GM18951 (cell line): ENCODE measurements around the gene HMGCS2.
"Not testable (repeated sequence)": the region's sequence is repeated elsewhere in the genome, so short reads cannot be mapped to it uniquely, and the experiment has no call there.

ENCODE experiments used
- POLR2A ChIP-seq: IDR thresholded peaks from 4 replicates; pipeline ENCODE4 v1.6.1; 2011; ENCODE audit warnings: mild to moderate bottlenecking; ENCODE audit not compliant: insufficient read length, insufficient read depth; ENCODE audit errors: extremely low read depth
- in situ Hi-C: fragments of 300-500 bp; cut with MboI; formaldehyde crosslinking; loops from one replicate; pipeline ENCODE4 v1.12.0; 2022; ENCODE audit warnings: low sequenced_read_pairs, mixed read lengths, inconsistent platforms; ENCODE audit not compliant: unreplicated experiment

HMGCS2 gene

GRCh38 chr1:119725626-119726025, 43.1 kb downstream of the HMGCS2 start:
- no peak for TF ChIP-seq POLR2A
- in situ Hi-C loops, result no loop called here

DNA sequence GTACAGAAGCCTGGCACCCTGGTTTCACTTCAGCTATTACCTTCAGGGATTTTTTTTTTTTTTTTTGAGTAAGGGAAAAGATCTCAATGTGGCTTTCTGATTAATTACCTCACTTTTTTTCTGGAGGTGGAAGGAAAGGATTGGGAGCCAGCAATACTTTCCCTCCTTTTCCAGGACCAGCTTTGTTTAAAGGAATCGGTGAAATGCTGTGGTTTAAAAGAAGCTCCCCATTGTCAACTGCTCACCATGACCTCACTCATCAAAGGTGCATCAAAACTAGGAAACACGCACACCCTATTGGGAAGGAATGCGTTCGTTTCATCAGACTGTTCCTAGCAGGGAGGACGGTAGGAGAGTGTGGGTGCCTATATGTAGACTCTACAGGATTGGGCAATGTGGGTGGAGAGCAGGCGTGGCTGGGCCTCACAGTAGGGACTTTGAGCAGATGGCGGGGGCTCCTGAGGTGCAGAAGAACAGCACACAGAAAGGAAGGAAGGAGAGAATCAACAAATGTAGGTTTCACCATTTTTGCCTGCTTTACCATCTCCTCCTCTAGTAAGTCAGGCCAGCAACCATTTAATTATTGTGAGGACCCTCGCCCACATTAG, 44.0 kb downstream of the HMGCS2 start:
- no peak for TF ChIP-seq POLR2A
- in situ Hi-C loops, result no loop called here

- TF ChIP-seq POLR2A, result no peak
- in situ Hi-C loops, result no loop called here
These were observed 46.8 kb downstream of the HMGCS2 start for GRCh38 chr1:119721896-119722295.

- in situ Hi-C loops, result no loop called here
- no peak for TF ChIP-seq POLR2A
These were observed 47.8 kb downstream of the HMGCS2 start for GRCh38 chr1:119720866-119721440.

DNA sequence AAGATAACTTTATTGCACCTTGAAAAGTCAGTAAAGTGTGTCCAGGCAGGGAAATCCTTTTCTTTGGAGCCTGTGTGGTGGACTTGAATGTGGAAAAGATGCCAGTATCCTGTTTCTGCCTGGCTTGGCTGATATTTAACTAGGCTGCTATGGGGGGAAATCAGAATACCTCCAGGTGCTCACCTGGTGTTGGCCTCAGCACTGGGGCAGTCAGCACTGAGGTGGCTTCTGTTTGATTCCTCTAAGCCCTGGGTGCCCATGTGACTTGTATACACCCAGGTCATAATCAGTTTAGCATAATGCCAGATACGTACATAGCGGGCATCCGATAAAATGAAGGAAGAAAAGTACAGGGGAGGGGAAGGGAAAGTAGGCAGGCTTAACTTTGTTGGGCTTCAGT, 49.7 kb downstream of the HMGCS2 start:
- TF ChIP-seq POLR2A, result no peak
- in situ Hi-C loops, result no loop called here

DNA sequence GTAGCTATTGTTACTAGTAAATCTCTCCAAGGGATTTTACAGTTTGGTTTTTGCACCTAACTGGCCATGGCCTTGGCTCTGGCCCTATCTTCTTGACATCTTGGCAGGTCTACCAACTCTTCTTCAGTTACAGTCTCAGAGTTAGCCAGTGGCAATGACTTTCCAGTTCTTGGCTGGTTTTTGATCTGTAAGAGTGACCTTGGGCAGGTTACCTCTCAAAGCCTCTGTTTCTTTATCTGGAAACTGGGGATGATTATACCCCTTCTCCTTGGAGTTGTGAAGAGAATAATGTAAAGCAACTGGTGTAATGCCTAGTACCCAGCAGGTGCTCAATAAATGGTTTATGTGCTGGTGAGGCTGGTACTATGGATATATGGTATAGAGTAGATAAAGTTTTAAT, 50.3 kb downstream of the HMGCS2 start:
- in situ Hi-C loops, result no loop called here
- no peak for TF ChIP-seq POLR2A

DNA sequence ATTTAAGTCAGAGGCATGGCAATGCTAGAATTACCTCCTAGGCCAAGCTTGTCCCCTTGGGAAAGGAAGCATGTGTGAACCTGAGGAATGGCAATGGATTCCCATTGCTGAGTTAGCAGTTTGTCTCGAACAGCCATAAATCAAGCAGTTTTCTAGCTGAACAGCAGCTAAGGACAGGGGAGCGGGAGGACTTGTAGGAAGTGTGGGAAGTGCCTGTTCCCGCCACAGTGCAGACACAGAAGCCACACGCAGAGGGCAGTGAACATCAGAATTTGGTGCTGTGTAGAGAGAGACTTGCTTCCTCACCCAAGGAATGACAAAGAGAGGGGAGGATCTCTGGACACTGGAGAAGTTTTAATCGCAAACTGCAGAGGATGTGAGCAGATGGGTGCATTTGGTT, 53.2 kb downstream of the HMGCS2 start:
- in situ Hi-C loops, result no loop called here
- no peak for TF ChIP-seq POLR2A

DNA sequence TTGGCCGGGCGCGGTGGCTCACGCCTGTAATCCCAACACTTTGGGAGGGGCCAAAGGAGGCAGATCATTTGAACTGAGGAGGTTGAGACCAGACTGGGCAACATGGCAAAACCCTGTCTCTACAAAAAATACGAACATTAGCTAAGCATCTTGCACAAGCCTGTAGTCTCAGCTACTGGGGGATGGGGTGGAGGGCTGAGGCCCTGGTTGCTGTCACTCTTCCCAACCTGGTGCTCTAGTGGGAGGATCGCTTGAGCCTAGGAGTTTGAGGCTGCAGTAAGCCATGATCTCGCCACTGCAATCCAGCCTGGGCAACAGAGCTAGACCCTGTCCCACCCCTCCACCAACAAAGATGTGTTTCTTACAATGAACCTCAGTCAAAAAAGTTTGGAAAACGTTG, 54.1 kb downstream of the HMGCS2 start:
- TF ChIP-seq POLR2A, result no peak
- in situ Hi-C loops, result no loop called here

- in situ Hi-C loops, result no loop called here
These were observed 54.8 kb downstream of the HMGCS2 start for GRCh38 chr1:119713749-119714456.

GRCh38 chr1:119713039-119713748, 55.5 kb downstream of the HMGCS2 start:
- no peak for TF ChIP-seq POLR2A
- in situ Hi-C loops, result no loop called here

More at GRCh38 chr1:119713749-119714456, 54.8 kb downstream of the HMGCS2 start:
- no peak for TF ChIP-seq POLR2A

DNA sequence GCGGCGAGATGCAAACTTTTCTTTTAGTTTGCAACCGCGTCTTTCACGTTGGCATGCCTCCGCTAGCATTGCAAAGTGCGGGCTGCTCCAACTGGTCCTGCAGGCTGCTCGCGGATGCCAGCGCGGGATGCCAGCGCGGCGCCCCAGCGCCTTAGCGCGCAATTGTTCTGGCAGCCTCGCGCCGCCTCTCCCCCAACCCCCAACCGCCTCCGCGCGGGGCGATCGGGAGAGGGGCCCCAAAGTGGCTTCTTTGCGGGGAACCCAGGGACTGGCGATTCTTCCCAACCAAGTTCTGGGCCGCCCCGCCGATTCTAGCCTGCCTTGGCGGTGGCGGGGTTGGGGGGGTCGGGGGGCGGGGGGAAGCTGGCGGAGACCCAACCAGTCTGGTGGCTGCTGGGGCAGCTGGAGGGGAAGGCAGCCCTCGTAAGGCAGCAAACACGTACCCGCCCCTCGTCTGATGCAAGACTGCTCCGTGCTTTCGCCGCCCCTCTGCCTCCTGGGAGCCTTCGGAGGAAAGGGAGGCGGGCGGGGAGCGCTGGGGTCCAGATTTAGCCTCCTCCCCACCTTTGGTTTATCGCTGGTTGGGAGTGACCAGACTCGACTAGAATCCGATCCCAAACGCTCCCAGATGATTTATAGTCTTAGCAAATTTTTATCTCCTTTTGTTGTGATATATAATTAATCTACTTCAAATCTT, 56.2 kb downstream of the HMGCS2 start:
- in situ Hi-C loops, result no loop called here
- peak; percentile 33 for TF ChIP-seq POLR2A

DNA sequence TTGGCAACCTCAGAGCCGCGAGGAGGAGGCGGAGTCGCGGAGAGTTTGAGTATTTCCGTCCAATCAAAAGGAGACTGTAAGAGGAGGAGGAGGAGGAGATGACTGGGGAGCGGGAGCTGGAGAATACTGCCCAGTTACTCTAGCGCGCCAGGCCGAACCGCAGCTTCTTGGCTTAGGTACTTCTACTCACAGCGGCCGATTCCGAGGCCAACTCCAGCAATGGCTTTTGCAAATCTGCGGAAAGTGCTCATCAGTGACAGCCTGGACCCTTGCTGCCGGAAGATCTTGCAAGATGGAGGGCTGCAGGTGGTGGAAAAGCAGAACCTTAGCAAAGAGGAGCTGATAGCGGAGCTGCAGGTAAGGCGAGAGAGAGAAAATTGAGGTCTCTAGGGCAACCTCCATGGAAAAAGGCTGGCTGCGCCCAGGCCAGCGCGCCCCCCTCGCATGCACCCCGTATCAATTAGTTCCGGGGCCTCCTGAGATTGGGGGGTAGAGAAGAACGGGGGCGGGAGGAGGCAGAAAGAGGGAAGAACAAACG, 56.8 kb downstream of the HMGCS2 start, which contains the start of gene PHGDH:
Gene PHGDH (plus strand): TSS at position 131 of the 538 bp plus-strand sequence. CDS start 89 bp downstream, at position 220.
- TF ChIP-seq POLR2A, result peak; percentile 57
- in situ Hi-C loops, result no loop called here

- in situ Hi-C loops, result not testable (repeated sequence)
These were observed 57.3 kb downstream of the HMGCS2 start for GRCh38 chr1:119711356-119711803.

- in situ Hi-C loops, result not testable (repeated sequence)
These were observed 62.1 kb downstream of the HMGCS2 start for GRCh38 chr1:119706599-119706998.
